H9 (cell line): ENCODE measurements around the gene CCDC88C. TPM values are rescaled to one million over a fixed set of nuclear protein-coding genes. Genes with fewer than 3 reads are reported as not detected.

Experiments
- DNase-seq: peaks from one replicate; pipeline ENCODE4 v3.0.0-alpha.2; 2017
- H2AFZ ChIP-seq: one replicate; pipeline ENCODE4 v1.6.1; 2013; ENCODE audit warnings: mild to moderate bottlenecking, low read length, control low read depth, moderate library complexity
- H2AK5ac ChIP-seq: 2 replicates; pipeline ENCODE4 v1.6.1; 2013; ENCODE audit warnings: low read length, control low read depth, mixed read lengths; ENCODE audit not compliant: insufficient read length
- H2BK120ac ChIP-seq: one replicate; pipeline ENCODE4 v1.6.1; 2013; ENCODE audit warnings: low read depth, mild to moderate bottlenecking, low read length, control low read depth, inconsistent platforms; ENCODE audit not compliant: poor library complexity, severe bottlenecking
- H2BK12ac ChIP-seq: 2 replicates; pipeline ENCODE4 v1.6.1; 2013; ENCODE audit warnings: low read length, control low read depth, mixed read lengths, low read depth; ENCODE audit not compliant: insufficient read length
- H2BK15ac ChIP-seq: 2 replicates; pipeline ENCODE4 v1.6.1; 2013; ENCODE audit warnings: low read depth, low read length, control low read depth
- H2BK20ac ChIP-seq: one replicate; pipeline ENCODE4 v1.6.1; 2013; ENCODE audit warnings: low read depth, mild to moderate bottlenecking, low read length, control low read depth, inconsistent platforms; ENCODE audit not compliant: poor library complexity, severe bottlenecking
- H2BK5ac ChIP-seq: 2 replicates; pipeline ENCODE4 v1.6.1; 2013; ENCODE audit warnings: low read length, control low read depth, mixed read lengths; ENCODE audit not compliant: insufficient read length
- H3K14ac ChIP-seq: 2 replicates; pipeline ENCODE4 v1.6.1; 2013; ENCODE audit warnings: low read length, control low read depth; ENCODE audit not compliant: insufficient read depth
- H3K18ac ChIP-seq: 2 replicates; pipeline ENCODE4 v1.6.1; 2013; ENCODE audit warnings: low read depth, mild to moderate bottlenecking, mixed read lengths, low read length, control low read depth; ENCODE audit not compliant: insufficient read length
- H3K23ac ChIP-seq: 2 replicates; pipeline ENCODE4 v1.6.1; 2013; ENCODE audit warnings: low read length, control low read depth, mixed read lengths, low read depth; ENCODE audit not compliant: insufficient read length
- H3K23me2 ChIP-seq: 2 replicates; pipeline ENCODE4 v1.6.1; 2013; ENCODE audit warnings: low read depth, mild to moderate bottlenecking, mixed read lengths, low read length, control low read depth; ENCODE audit not compliant: insufficient read length, poor library complexity, severe bottlenecking
- H3K27ac ChIP-seq: 2 replicates; pipeline ENCODE4 v1.5.1; 2013; ENCODE audit warnings: low read length, control low read depth, mixed read lengths, low read depth; ENCODE audit not compliant: insufficient read length
- H3K27me3 ChIP-seq: 2 replicates; pipeline ENCODE4 v1.6.1; 2013; ENCODE audit warnings: low read length, control low read depth, inconsistent platforms; ENCODE audit not compliant: insufficient read depth
- H3K4ac ChIP-seq: 2 replicates; pipeline ENCODE4 v1.6.1; 2013; ENCODE audit warnings: low read depth, mild to moderate bottlenecking, control low read depth, inconsistent platforms, low read length, moderate library complexity
- H3K4me1 ChIP-seq: 2 replicates; pipeline ENCODE4 v1.6.1; 2013; ENCODE audit warnings: low read length, control low read depth, inconsistent platforms; ENCODE audit not compliant: insufficient read depth
- H3K4me2 ChIP-seq: 2 replicates; pipeline ENCODE4 v1.6.1; 2013; ENCODE audit warnings: low read length, control low read depth, mixed read lengths; ENCODE audit not compliant: insufficient read length, insufficient read depth
- H3K56ac ChIP-seq: 2 replicates; pipeline ENCODE4 v1.6.1; 2013; ENCODE audit warnings: low read depth, mild to moderate bottlenecking, mixed read lengths, low read length, control low read depth; ENCODE audit not compliant: insufficient read length
- H3K79me1 ChIP-seq: 2 replicates; pipeline ENCODE4 v1.6.1; 2013; ENCODE audit warnings: low read depth, mild to moderate bottlenecking, moderate library complexity, low read length, control low read depth, inconsistent platforms; ENCODE audit not compliant: insufficient read depth, poor library complexity, severe bottlenecking
- H3K79me2 ChIP-seq: 2 replicates; pipeline ENCODE4 v1.6.1; 2013; ENCODE audit warnings: low read length, control low read depth, inconsistent platforms; ENCODE audit not compliant: insufficient read depth
- H3K9ac ChIP-seq: 2 replicates; pipeline ENCODE4 v1.6.1; 2013; ENCODE audit warnings: low read length, control low read depth, mixed read lengths; ENCODE audit not compliant: insufficient read length; ENCODE audit errors: extremely low read depth
- H3K9me3 ChIP-seq: one replicate; pipeline ENCODE4 v1.6.1; 2013; ENCODE audit warnings: low read depth, low read length, inconsistent platforms; ENCODE audit not compliant: control insufficient read depth
- H3T11ph ChIP-seq: one replicate; pipeline ENCODE4 v1.6.1; 2013; ENCODE audit warnings: mild to moderate bottlenecking, low read length, control low read depth, inconsistent platforms
- H4K20me1 ChIP-seq: one replicate; pipeline ENCODE4 v1.6.1; 2013; ENCODE audit not compliant: control insufficient read depth, insufficient read length, insufficient read depth
- H4K5ac ChIP-seq: 2 replicates; pipeline ENCODE4 v1.6.1; 2013; ENCODE audit warnings: low read depth, mild to moderate bottlenecking, mixed read lengths, low read length, control low read depth; ENCODE audit not compliant: insufficient read length
- H4K8ac ChIP-seq: replicated peaks from 2 replicates; pipeline ENCODE4 v1.6.1; 2013; ENCODE audit warnings: low read length, control low read depth, mixed read lengths, low read depth; ENCODE audit not compliant: insufficient read length
- H4K91ac ChIP-seq: 2 replicates; pipeline ENCODE4 v1.6.1; 2013; ENCODE audit warnings: low read depth, mild to moderate bottlenecking, moderate library complexity, mixed read lengths, low read length, control low read depth; ENCODE audit not compliant: insufficient read length
- H3K27ac Mint-ChIP-seq, 3 experiments: 2 replicates in 2 of 3; 3 replicates in 1 of 3; pipeline ENCODE4 v1.8.0; 2020 to 2021; ENCODE audit warnings: mixed read lengths in 3 of 3, mild to moderate bottlenecking in 1 of 3, moderate library complexity in 1 of 3
- H3K27me3 Mint-ChIP-seq: 2 replicates; pipeline ENCODE4 v1.8.0; 2021; ENCODE audit warnings: low read depth, mild to moderate bottlenecking, moderate library complexity, mixed read lengths
- H3K36me3 Mint-ChIP-seq, 3 experiments: 2 replicates in 2 of 3; 3 replicates in 1 of 3; pipeline ENCODE4 v1.8.0; 2020 to 2021; ENCODE audit warnings: low read depth in 3 of 3, mixed read lengths in 3 of 3; ENCODE audit not compliant: insufficient read depth in 1 of 3
- H3K4me1 Mint-ChIP-seq, 2 experiments: 2 replicates each; pipeline ENCODE4 v1.8.0; 2020; ENCODE audit warnings: mixed read lengths in 2 of 2
- H3K4me3 Mint-ChIP-seq, 2 experiments: 2 replicates in 1 of 2; 3 replicates in 1 of 2; pipeline ENCODE4 v1.8.0; 2020 to 2021; ENCODE audit warnings: mild to moderate bottlenecking in 2 of 2, mixed read lengths in 2 of 2, moderate library complexity in 1 of 2
- H3K9me3 Mint-ChIP-seq, 2 experiments: 2 replicates in 1 of 2; 3 replicates in 1 of 2; pipeline ENCODE4 v1.8.0; 2020; ENCODE audit warnings: mild to moderate bottlenecking in 2 of 2, mixed read lengths in 2 of 2, moderate library complexity in 1 of 2
- WGBS: extraction: QIAGEN DNeasy Blood & Tissue Kit; methylation state at CpG from one replicate; pipeline ENCODE4 v1.1.7; 2013; ENCODE audit warnings: missing lambda C conversion rate, low lambda C conversion rate, mixed read lengths; ENCODE audit not compliant: insufficient read length; ENCODE audit errors: extremely low coverage; 5-methylcytosine and 5-hydroxymethylcytosine counted together
- total RNA-seq: library from RNA; stranded (reverse); gene quantifications from 2 replicates; pipeline ENCODE4 v1.2.1, GENCODE V29; 2021
- TF ChIP-seq, protein P1 (sequence below): fragments of 200-600 bp; sonication (generic); conservative IDR thresholded peaks from 3 replicates; pipeline ENCODE4 v1.8.0; 2021; ENCODE audit warnings: antibody characterized with exemption, mild to moderate bottlenecking

The CCDC88C gene
- total RNA-seq, 1 experiment from 2014 or later: 52.4 TPM

DNA sequence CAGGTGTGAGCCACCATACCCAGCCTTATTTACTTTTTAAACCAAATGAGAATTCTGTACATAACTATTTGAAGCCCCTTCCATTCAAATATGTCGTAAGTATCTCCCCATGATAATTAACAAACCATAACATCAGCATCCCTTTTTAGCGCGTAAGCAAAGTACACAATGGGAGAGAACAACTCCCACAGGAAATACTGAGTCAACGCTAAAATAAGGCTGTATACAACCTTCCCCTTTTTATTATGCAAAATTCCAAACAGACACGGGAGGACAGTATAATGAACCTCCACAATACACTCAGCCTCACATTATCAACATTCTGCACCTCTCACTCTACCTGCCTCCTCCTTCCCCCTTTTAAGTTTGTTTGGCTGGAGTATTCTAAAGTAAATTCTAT lies 73.5 kb downstream of the CCDC88C start:
- no peak overlapping the region for H3K14ac ChIP-seq
- no peaks in the 10 kb centered on the region for H3K23me2 ChIP-seq
- H3K79me2 ChIP-seq: 0 out of 2 replicates have a peak, but pooled peaks cover 2% of the 10 kb centered on the region
- H4K8ac ChIP-seq: no peak overlapping the region
- no peak overlapping the region for H3K4me2 ChIP-seq
- TF ChIP-seq, protein P1, sequence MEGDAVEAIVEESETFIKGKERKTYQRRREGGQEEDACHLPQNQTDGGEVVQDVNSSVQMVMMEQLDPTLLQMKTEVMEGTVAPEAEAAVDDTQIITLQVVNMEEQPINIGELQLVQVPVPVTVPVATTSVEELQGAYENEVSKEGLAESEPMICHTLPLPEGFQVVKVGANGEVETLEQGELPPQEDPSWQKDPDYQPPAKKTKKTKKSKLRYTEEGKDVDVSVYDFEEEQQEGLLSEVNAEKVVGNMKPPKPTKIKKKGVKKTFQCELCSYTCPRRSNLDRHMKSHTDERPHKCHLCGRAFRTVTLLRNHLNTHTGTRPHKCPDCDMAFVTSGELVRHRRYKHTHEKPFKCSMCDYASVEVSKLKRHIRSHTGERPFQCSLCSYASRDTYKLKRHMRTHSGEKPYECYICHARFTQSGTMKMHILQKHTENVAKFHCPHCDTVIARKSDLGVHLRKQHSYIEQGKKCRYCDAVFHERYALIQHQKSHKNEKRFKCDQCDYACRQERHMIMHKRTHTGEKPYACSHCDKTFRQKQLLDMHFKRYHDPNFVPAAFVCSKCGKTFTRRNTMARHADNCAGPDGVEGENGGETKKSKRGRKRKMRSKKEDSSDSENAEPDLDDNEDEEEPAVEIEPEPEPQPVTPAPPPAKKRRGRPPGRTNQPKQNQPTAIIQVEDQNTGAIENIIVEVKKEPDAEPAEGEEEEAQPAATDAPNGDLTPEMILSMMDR: no peak
- H2BK20ac ChIP-seq: no peak overlapping the region
- H2BK120ac ChIP-seq: no peak overlapping the region
- no peak for DNase-seq
- H3K27me3 Mint-ChIP-seq: no peaks in the 10 kb centered on the region
- H4K20me1 ChIP-seq: no peaks in the 10 kb centered on the region
- H3T11ph ChIP-seq: no peak overlapping the region
- no peak overlapping the region for H3K27ac ChIP-seq
- no peaks in the 10 kb centered on the region; a peak in 1 of 5 replicates for H3K9me3 Mint-ChIP-seq
- H3K9ac ChIP-seq: no peak overlapping the region
- H2BK5ac ChIP-seq: no peak overlapping the region
- H2BK12ac ChIP-seq: no peak overlapping the region
- peaks cover 17 to 26% of the 10 kb centered on the region in 2 experiments for H3K4me1 Mint-ChIP-seq
- no peak overlapping the region for H4K5ac ChIP-seq
- H3K27me3 ChIP-seq: no peaks in the 10 kb centered on the region
- H2BK15ac ChIP-seq: no peak overlapping the region
- H3K79me1 ChIP-seq: no peaks in the 10 kb centered on the region
- no peak overlapping the region for H3K27ac Mint-ChIP-seq
- H3K4me1 ChIP-seq: peaks cover 2% of the 10 kb centered on the region; the same call in 1 of the 2 replicates
- no peak overlapping the region for H3K18ac ChIP-seq
- H3K9me3 ChIP-seq: no peaks in the 10 kb centered on the region
- no peak overlapping the region for H2AFZ ChIP-seq
- no CpG with 5 or more reads among the region's 5 CpGs for WGBS
- no peak overlapping the region for H3K56ac ChIP-seq
- H2AK5ac ChIP-seq: no peak overlapping the region
- H3K4me3 Mint-ChIP-seq: no peak overlapping the region
- no peak overlapping the region for H3K4ac ChIP-seq
- H4K91ac ChIP-seq: no peak overlapping the region
- no peak overlapping the region for H3K23ac ChIP-seq
- H3K36me3 Mint-ChIP-seq: peaks cover 0 to 21% (median 16%) of the 10 kb centered on the region in 3 experiments; a peak in 6 of 7 replicates
